ENCODE measurements around the gene TMEM139. TPM values are rescaled to one million over a fixed set of nuclear protein-coding genes. Genes with fewer than 3 reads are reported as not detected.

TMEM139 gene
- total and polyA plus RNA-seq, 2 donors: 0.19 to 0.64 TPM

- H3K27ac ChIP-seq (ENCODE audit: low read depth in 1 of 2, low read length in 1 of 2): no peak overlapping the region
- DNase-seq (ENCODE audit: low read depth in 6 of 9, low spot score in 9 of 9): no peak
- peaks cover 0 to 4% of the 10 kb centered on the region in 2 donors for H3K4me1 ChIP-seq (ENCODE audit: control insufficient read depth in 2 of 2, insufficient read depth in 2 of 2, low read length in 2 of 2)
- no peaks in the 10 kb centered on the region for H3K9me3 ChIP-seq (ENCODE audit: control insufficient read depth in 2 of 2, insufficient read depth in 1 of 2, low read length in 1 of 2)
- no peaks in the 10 kb centered on the region for H3K27me3 ChIP-seq (ENCODE audit: control insufficient read depth in 2 of 2, insufficient read depth in 1 of 2, low read length in 1 of 2)
- H3K36me3 ChIP-seq (ENCODE audit: control insufficient read depth in 2 of 2, insufficient read depth in 2 of 2, low read length in 1 of 2): peaks cover 61 to 90% of the 10 kb centered on the region in 2 donors
- WGBS: 92% methylated on average over 6 of the region's 6 CpGs
- no peak overlapping the region for H3K4me3 ChIP-seq (ENCODE audit: low read length in 2 of 2)
Observed at GRCh38 chr7:143304938-143305337, 20.2 kb downstream of the TMEM139 start.

GRCh38 chr7:143305423-143306070 lies 20.8 kb downstream of the TMEM139 start:
- Histone ChIP-seq H3K4me3 (ENCODE audit: low read length in 2 of 2) (no peak overlapping the region), H3K9me3 (ENCODE audit: control insufficient read depth in 2 of 2, insufficient read depth in 1 of 2, low read length in 1 of 2) (no peaks in the 10 kb centered on the region), H3K36me3 (ENCODE audit: control insufficient read depth in 2 of 2, insufficient read depth in 2 of 2, low read length in 1 of 2) (peaks cover 55 to 84% of the 10 kb centered on the region in 2 donors), H3K27me3 (ENCODE audit: control insufficient read depth in 2 of 2, insufficient read depth in 1 of 2, low read length in 1 of 2) (no peaks in the 10 kb centered on the region), H3K27ac (ENCODE audit: low read depth in 1 of 2, low read length in 1 of 2) (no peak overlapping the region), H3K4me1 (ENCODE audit: control insufficient read depth in 2 of 2, insufficient read depth in 2 of 2, low read length in 2 of 2) (no peaks in the 10 kb centered on the region)
- WGBS: 88% methylated on average over 10 of the region's 10 CpGs
- peak in 2 of 9 donors; percentile 53 to 61 for DNase-seq (ENCODE audit: low read depth in 6 of 9, low spot score in 9 of 9)

- no peak overlapping the region for H3K4me3 ChIP-seq (ENCODE audit: low read length in 2 of 2)
- peaks cover 0 to 6% of the 10 kb centered on the region in 2 donors for H3K4me1 ChIP-seq (ENCODE audit: control insufficient read depth in 2 of 2, insufficient read depth in 2 of 2, low read length in 2 of 2)
- H3K27ac ChIP-seq (ENCODE audit: low read depth in 1 of 2, low read length in 1 of 2): no peak overlapping the region
- no peaks in the 10 kb centered on the region for H3K9me3 ChIP-seq (ENCODE audit: control insufficient read depth in 2 of 2, insufficient read depth in 1 of 2, low read length in 1 of 2)
- DNase-seq (ENCODE audit: low read depth in 6 of 9, low spot score in 9 of 9): no peak
- H3K36me3 ChIP-seq (ENCODE audit: control insufficient read depth in 2 of 2, insufficient read depth in 2 of 2, low read length in 1 of 2): peaks cover 37 to 56% of the 10 kb centered on the region in 2 donors
- H3K27me3 ChIP-seq (ENCODE audit: control insufficient read depth in 2 of 2, insufficient read depth in 1 of 2, low read length in 1 of 2): no peaks in the 10 kb centered on the region
- 100% methylated on average over 2 of the region's 2 CpGs for WGBS
Observed at GRCh38 chr7:143308632-143309031, 23.9 kb downstream of the TMEM139 start.

- Histone ChIP-seq H3K27me3 (ENCODE audit: control insufficient read depth in 2 of 2, insufficient read depth in 1 of 2, low read length in 1 of 2) (no peaks in the 10 kb centered on the region), H3K27ac (ENCODE audit: low read depth in 1 of 2, low read length in 1 of 2) (no peak overlapping the region), H3K9me3 (ENCODE audit: control insufficient read depth in 2 of 2, insufficient read depth in 1 of 2, low read length in 1 of 2) (no peaks in the 10 kb centered on the region), H3K36me3 (ENCODE audit: control insufficient read depth in 2 of 2, insufficient read depth in 2 of 2, low read length in 1 of 2) (peaks cover 4 to 5% of the 10 kb centered on the region in 2 donors), H3K4me3 (ENCODE audit: low read length in 2 of 2) (no peak overlapping the region), H3K4me1 (ENCODE audit: control insufficient read depth in 2 of 2, insufficient read depth in 2 of 2, low read length in 2 of 2) (peaks cover 0 to 24% of the 10 kb centered on the region in 2 donors)
- no peak for DNase-seq (ENCODE audit: low read depth in 6 of 9, low spot score in 9 of 9)
Observed at GRCh38 chr7:143314127-143314526, 29.4 kb downstream of the TMEM139 start.

- Histone ChIP-seq H3K36me3 (ENCODE audit: control insufficient read depth in 2 of 2, insufficient read depth in 2 of 2, low read length in 1 of 2) (no peaks in the 10 kb centered on the region), H3K4me1 (ENCODE audit: control insufficient read depth in 2 of 2, insufficient read depth in 2 of 2, low read length in 2 of 2) (peaks cover 0 to 25% of the 10 kb centered on the region in 2 donors), H3K27me3 (ENCODE audit: control insufficient read depth in 2 of 2, insufficient read depth in 1 of 2, low read length in 1 of 2) (no peaks in the 10 kb centered on the region), H3K9me3 (ENCODE audit: control insufficient read depth in 2 of 2, insufficient read depth in 1 of 2, low read length in 1 of 2) (no peaks in the 10 kb centered on the region), H3K27ac (ENCODE audit: low read depth in 1 of 2, low read length in 1 of 2) (no peak within 1 kb of the TSS), H3K4me3 (ENCODE audit: low read length in 2 of 2) (no peak within 1 kb of the TSS)
- no peak for DNase-seq (ENCODE audit: low read depth in 6 of 9, low spot score in 9 of 9)
- WGBS: 75% methylated on average over 5 of the region's 5 CpGs
Observed at GRCh38 chr7:143315776-143316175, 31.0 kb downstream of the TMEM139 start, which contains the start of gene CLCN1. TSS of gene CLCN1 (plus strand) at chr7:143316111. CDS start at chr7:143316213, 102 bp downstream.

GRCh38 chr7:143316492-143316891 lies 31.7 kb downstream of the TMEM139 start:
- 95% methylated on average over 4 of the region's 4 CpGs for WGBS
- Histone ChIP-seq H3K4me1 (ENCODE audit: control insufficient read depth in 2 of 2, insufficient read depth in 2 of 2, low read length in 2 of 2) (peaks cover 0 to 20% of the 10 kb centered on the region in 2 donors), H3K9me3 (ENCODE audit: control insufficient read depth in 2 of 2, insufficient read depth in 1 of 2, low read length in 1 of 2) (no peaks in the 10 kb centered on the region), H3K4me3 (ENCODE audit: low read length in 2 of 2) (no peak overlapping the region), H3K36me3 (ENCODE audit: control insufficient read depth in 2 of 2, insufficient read depth in 2 of 2, low read length in 1 of 2) (no peaks in the 10 kb centered on the region), H3K27ac (ENCODE audit: low read depth in 1 of 2, low read length in 1 of 2) (no peak overlapping the region), H3K27me3 (ENCODE audit: control insufficient read depth in 2 of 2, insufficient read depth in 1 of 2, low read length in 1 of 2) (no peaks in the 10 kb centered on the region)
- no peak for DNase-seq (ENCODE audit: low read depth in 6 of 9, low spot score in 9 of 9)

GRCh38 chr7:143318661-143319060 lies 33.9 kb downstream of the TMEM139 start:
- Histone ChIP-seq H3K4me3 (ENCODE audit: low read length in 2 of 2) (no peak overlapping the region), H3K36me3 (ENCODE audit: control insufficient read depth in 2 of 2, insufficient read depth in 2 of 2, low read length in 1 of 2) (no peaks in the 10 kb centered on the region), H3K4me1 (ENCODE audit: control insufficient read depth in 2 of 2, insufficient read depth in 2 of 2, low read length in 2 of 2) (peaks cover 0 to 23% of the 10 kb centered on the region in 2 donors), H3K27ac (ENCODE audit: low read depth in 1 of 2, low read length in 1 of 2) (peak overlapping the region in 1 of 2 donors; percentile 49), H3K27me3 (ENCODE audit: control insufficient read depth in 2 of 2, insufficient read depth in 1 of 2, low read length in 1 of 2) (no peaks in the 10 kb centered on the region), H3K9me3 (ENCODE audit: control insufficient read depth in 2 of 2, insufficient read depth in 1 of 2, low read length in 1 of 2) (no peaks in the 10 kb centered on the region)
- no peak for DNase-seq (ENCODE audit: low read depth in 6 of 9, low spot score in 9 of 9)
- 93% methylated on average over 5 of the region's 5 CpGs for whole genome bisulfite sequencing

- Histone ChIP-seq H3K4me3 (ENCODE audit: low read length in 2 of 2) (no peak overlapping the region), H3K36me3 (ENCODE audit: control insufficient read depth in 2 of 2, insufficient read depth in 2 of 2, low read length in 1 of 2) (no peaks in the 10 kb centered on the region), H3K9me3 (ENCODE audit: control insufficient read depth in 2 of 2, insufficient read depth in 1 of 2, low read length in 1 of 2) (no peaks in the 10 kb centered on the region), H3K4me1 (ENCODE audit: control insufficient read depth in 2 of 2, insufficient read depth in 2 of 2, low read length in 2 of 2) (peaks cover 0 to 22% of the 10 kb centered on the region in 2 donors), H3K27me3 (ENCODE audit: control insufficient read depth in 2 of 2, insufficient read depth in 1 of 2, low read length in 1 of 2) (no peaks in the 10 kb centered on the region), H3K27ac (ENCODE audit: low read depth in 1 of 2, low read length in 1 of 2) (no peak overlapping the region)
- 86% methylated on average over 9 of the region's 9 CpGs for WGBS
- no peak for DNase-seq (ENCODE audit: low read depth in 6 of 9, low spot score in 9 of 9)
Observed at GRCh38 chr7:143320620-143321019, 35.9 kb downstream of the TMEM139 start.

GRCh38 chr7:143321242-143321641 lies 36.5 kb downstream of the TMEM139 start:
- H3K27ac ChIP-seq (ENCODE audit: low read depth in 1 of 2, low read length in 1 of 2): no peak overlapping the region
- DNase-seq (ENCODE audit: low read depth in 6 of 9, low spot score in 9 of 9): no peak
- no peak overlapping the region for H3K4me3 ChIP-seq (ENCODE audit: low read length in 2 of 2)
- H3K9me3 ChIP-seq (ENCODE audit: control insufficient read depth in 2 of 2, insufficient read depth in 1 of 2, low read length in 1 of 2): no peaks in the 10 kb centered on the region
- H3K27me3 ChIP-seq (ENCODE audit: control insufficient read depth in 2 of 2, insufficient read depth in 1 of 2, low read length in 1 of 2): no peaks in the 10 kb centered on the region
- 96% methylated on average over 10 of the region's 10 CpGs for WGBS
- H3K4me1 ChIP-seq (ENCODE audit: control insufficient read depth in 2 of 2, insufficient read depth in 2 of 2, low read length in 2 of 2): peaks cover 0 to 16% of the 10 kb centered on the region in 2 donors
- H3K36me3 ChIP-seq (ENCODE audit: control insufficient read depth in 2 of 2, insufficient read depth in 2 of 2, low read length in 1 of 2): no peaks in the 10 kb centered on the region

Measured in thymus (tissue), 11 donors.